Measurements from ENCODE around the gene ADCY10.

- TF ChIP-seq CTCF (IDR thresholded peaks at IDR 0.05; ENCODE audit: poor library complexity): no peak
- TF ChIP-seq EZH2phosphoT487 (IDR thresholded peaks at IDR 0.05; ENCODE audit: low read depth, severe bottlenecking, unreplicated experiment): no peak
- TF ChIP-seq EZH2 (IDR thresholded peaks at IDR 0.05; ENCODE audit: borderline replicate concordance): no peak
Observed at GRCh38 chr1:167955915-167956314, 42.0 kb upstream of the ADCY10 start.

Measured in hepatocyte (in vitro differentiated cells).